Tibial artery (tissue), 4 donors: Measurements from ENCODE around the gene BTBD18.

Experiments
- DNase-seq, 2 donors: peaks; one replicate each; pipeline ENCODE4 v3.0.0-alpha.2; 2019
- H3K27ac ChIP-seq, 2 donors: fragments of 200-600 bp; sonication (generic) in 1 of 2; 1 replicate in 1 of 2; 2 replicates in 1 of 2; pipeline ENCODE4 v1.5.1; 2018 to 2019; ENCODE audit warnings: mild to moderate bottlenecking in 1 of 2
- H3K27me3 ChIP-seq, 2 donors: fragments of 200-600 bp; sonication (generic) in 1 of 2; one replicate each; pipeline versions ENCODE4 v1.5.1 to v1.6.0; 2016 to 2019
- H3K36me3 ChIP-seq, 3 donors: fragments of 200-600 bp; sonication (generic) in 2 of 3; one replicate each; pipeline ENCODE4 v1.5.1; 2016 to 2019; ENCODE audit warnings: mild to moderate bottlenecking in 2 of 3
- H3K4me1 ChIP-seq, 4 donors: fragments of 200-600 bp; sonication (generic) in 2 of 4; 1 replicate in 3 of 4; 2 replicates in 1 of 4; pipeline ENCODE4 v1.5.1; 2016 to 2019
- H3K4me3 ChIP-seq, 2 donors: fragments of 200-600 bp; sonication (generic) in 1 of 2; 1 replicate in 1 of 2; 2 replicates in 1 of 2; pipeline ENCODE4 v1.5.1; 2018 to 2019; ENCODE audit warnings: mild to moderate bottlenecking in 2 of 2
- H3K9me3 ChIP-seq, 3 donors: fragments of 200-600 bp; sonication (generic) in 1 of 3; one replicate each; pipeline ENCODE4 v1.5.1; 2016 to 2019
- CTCF ChIP-seq, 2 experiments: fragments of 200-600 bp in 1 of 2; fragments of 450-650 bp in 1 of 2; IDR thresholded peaks; one replicate each; pipeline ENCODE4 v1.5.1; 2017 to 2019; ENCODE audit warnings: antibody characterized with exemption in 2 of 2, mild to moderate bottlenecking in 1 of 2, moderate library complexity in 1 of 2
- intact Hi-C: fragments of 100-400 bp; cut with DNase I; formaldehyde crosslinking; loops from one replicate; pipeline ENCODE4 v1.15.0; 2023; ENCODE audit warnings: low total_unique reads

BTBD18 gene

GRCh38 chr11:57779276-57779675 lies 27.7 kb upstream of the BTBD18 start:
- Histone ChIP-seq H3K27me3 (no peaks in the 10 kb centered on the region), H3K9me3 (no peaks in the 10 kb centered on the region), H3K4me1 (peaks cover 7 to 99% (median 81%) of the 10 kb centered on the region in 4 donors), H3K36me3 (no peaks in the 10 kb centered on the region), H3K4me3 (no peak overlapping the region), H3K27ac (peak overlapping the region; percentile 73 to 87)
- intact Hi-C loops, result no loop called here
- DNase-seq, result no peak
- TF ChIP-seq CTCF (IDR thresholded peaks at IDR 0.05), result no peak

- no peaks in the 10 kb centered on the region for H3K27me3 ChIP-seq
- H3K9me3 ChIP-seq, result no peaks in the 10 kb centered on the region
- H3K4me1 ChIP-seq, result peaks cover 7 to 99% (median 84%) of the 10 kb centered on the region in 4 donors
- no peak for TF ChIP-seq CTCF (IDR thresholded peaks at IDR 0.05)
- intact Hi-C loops, result no loop called here
- peak overlapping the region; percentile 18 to 32 for H3K4me3 ChIP-seq
- peak overlapping the region; percentile 73 to 87 for H3K27ac ChIP-seq
- DNase-seq, result peak; percentile 86 to 90
- H3K36me3 ChIP-seq, result no peaks in the 10 kb centered on the region
Observed at GRCh38 chr11:57778318-57779037, 26.9 kb upstream of the BTBD18 start.

GRCh38 chr11:57777969-57778317 lies 26.3 kb upstream of the BTBD18 start:
- no peak for TF ChIP-seq CTCF (IDR thresholded peaks at IDR 0.05)
- Histone ChIP-seq H3K9me3 (no peaks in the 10 kb centered on the region), H3K4me3 (peak overlapping the region; percentile 18 to 32), H3K27me3 (no peaks in the 10 kb centered on the region), H3K27ac (peak overlapping the region; percentile 73 to 87), H3K4me1 (peaks cover 7 to 100% (median 85%) of the 10 kb centered on the region in 4 donors), H3K36me3 (no peaks in the 10 kb centered on the region)
- intact Hi-C loops, result no loop called here
- no peak for DNase-seq

GRCh38 chr11:57776577-57777210 lies 25.1 kb upstream of the BTBD18 start:
- Histone ChIP-seq H3K27ac (peak overlapping the region; percentile 73 to 87), H3K36me3 (no peaks in the 10 kb centered on the region), H3K4me1 (peaks cover 7 to 99% (median 83%) of the 10 kb centered on the region in 4 donors), H3K9me3 (no peaks in the 10 kb centered on the region), H3K27me3 (no peaks in the 10 kb centered on the region), H3K4me3 (peak overlapping the region in 1 of 2 donors; percentile 13)
- no peak for TF ChIP-seq CTCF (IDR thresholded peaks at IDR 0.05)
- no peak for DNase-seq
- intact Hi-C loops, result no loop called here

- peak overlapping the region in 1 of 2 donors; percentile 13 for H3K4me3 ChIP-seq
- intact Hi-C loops, result no loop called here
- H3K27ac ChIP-seq, result peak overlapping the region; percentile 73 to 87
- no peak for DNase-seq
- H3K9me3 ChIP-seq, result no peaks in the 10 kb centered on the region
- H3K27me3 ChIP-seq, result no peaks in the 10 kb centered on the region
- no peak for TF ChIP-seq CTCF (IDR thresholded peaks at IDR 0.05)
- no peaks in the 10 kb centered on the region for H3K36me3 ChIP-seq
- H3K4me1 ChIP-seq, result peaks cover 7 to 93% (median 76%) of the 10 kb centered on the region in 4 donors
Observed at GRCh38 chr11:57776031-57776521, 24.5 kb upstream of the BTBD18 start.
